Omental fat pad (tissue), 4 donors: Measurements from ENCODE around the gene POU4F3. TPM values are rescaled to one million over a fixed set of nuclear protein-coding genes. Genes with fewer than 3 reads are reported as not detected.
A peak's percentile ranks its signal among the peaks of the same experiment; 100 is the strongest.

ENCODE experiments used
- ATAC-seq: fragments of 150-250 bp; one replicate; pipeline ENCODE4 v1.9.1; 2016; ENCODE audit warnings: mild to moderate bottlenecking, moderate library complexity; ENCODE audit not compliant: low FRiP score
- DNase-seq: peaks from one replicate; pipeline ENCODE4 v3.0.0-alpha.2; 2019; ENCODE audit warnings: low spot score
- CTCF ChIP-seq, 3 donors: fragments of 450-650 bp; IDR thresholded peaks; one replicate each; pipeline ENCODE4 v1.5.1; 2016 to 2017; ENCODE audit warnings: antibody characterized with exemption in 3 of 3, mild to moderate bottlenecking in 3 of 3, moderate library complexity in 2 of 3
- total RNA-seq, 4 donors: library from RNA; depleted of rRNA; stranded (reverse); fragments of >200 nt; gene quantifications; one replicate each; pipeline ENCODE4 v1.1.0, GENCODE V29; 2016

The POU4F3 gene
- total RNA-seq, 4 donors from 2014 or later = 0.32 TPM; not detected in 3

GRCh38 chr5:146339715-146340259, 1.1 kb downstream of the POU4F3 start:
- ATAC-seq (no peak), DNase-seq (no peak)
- TF ChIP-seq CTCF (IDR thresholded peaks at IDR 0.05) = no peak

GRCh38 chr5:146340260-146341081, 1.8 kb downstream of the POU4F3 start:
- no peak for TF ChIP-seq CTCF (IDR thresholded peaks at IDR 0.05)
- DNase-seq (peak; percentile 44), ATAC-seq (no peak)

GRCh38 chr5:146341854-146342253, 3.2 kb downstream of the POU4F3 start:
- TF ChIP-seq CTCF (IDR thresholded peaks at IDR 0.05) = no peak
- DNase-seq (no peak), ATAC-seq (no peak)

- DNase-seq = no peak
- TF ChIP-seq CTCF (IDR thresholded peaks at IDR 0.05) = no peak
- no peak for ATAC-seq
Observed at GRCh38 chr5:146342519-146342881, 3.9 kb downstream of the POU4F3 start.

- DNase-seq (no peak), ATAC-seq (no peak)
- no peak for TF ChIP-seq CTCF (IDR thresholded peaks at IDR 0.05)
Observed at GRCh38 chr5:146342882-146343865, 4.5 kb downstream of the POU4F3 start.

- DNase-seq = no peak
- ATAC-seq = no peak
- TF ChIP-seq CTCF (IDR thresholded peaks at IDR 0.05) = no peak
Observed at GRCh38 chr5:146344155-146345118, 5.8 kb downstream of the POU4F3 start.
